ENCODE data around the gene SMO.

Gene SMO

GRCh38 chr7:129187681-129188371 lies 607 bp upstream of the SMO start:
- no peak for TF ChIP-seq CTCF (conservative IDR thresholded peaks at IDR 0.05; ENCODE audit: low read depth)
- ChIA-PET POLR2A (ENCODE audit: low non-redundant PET) (no interaction called here), CTCF (no interaction called here)
- DNase-seq (ENCODE audit: low spot score) = no peak
- H3K27ac ChIP-seq = peak overlapping the region; percentile 20; the same call in 1 of the 2 replicates

GRCh38 chr7:129188892-129189660 lies 643 bp downstream of the SMO start:
- TF ChIP-seq CTCF (conservative IDR thresholded peaks at IDR 0.05; ENCODE audit: low read depth) = no peak
- CTCF ChIA-PET = interaction anchor here (0.6 kb wide), 1 partner anchor 1643 kb away, joined by 3 read pairs; no protein-coding TSS in a partner anchor
- H3K27ac ChIP-seq = peak overlapping the region; percentile 20
- no peak for DNase-seq (ENCODE audit: low spot score)
- POLR2A ChIA-PET (ENCODE audit: low non-redundant PET) = interaction anchor here (0.6 kb wide), 1 partner anchor 17 kb away, joined by 3 read pairs; no protein-coding TSS in a partner anchor

- H3K27ac ChIP-seq = no peak overlapping the region
- no peak for TF ChIP-seq CTCF (conservative IDR thresholded peaks at IDR 0.05; ENCODE audit: low read depth)
- CTCF ChIA-PET = interaction anchor here (0.6 kb wide), 2 partner anchors 617 to 1642 kb away, joined by 3 read pairs; no protein-coding TSS in a partner anchor
Observed at GRCh38 chr7:129189661-129190310, 1.4 kb downstream of the SMO start.

GRCh38 chr7:129191272-129191671 lies 2.8 kb downstream of the SMO start:
- no peak for DNase-seq (ENCODE audit: low spot score)
- CTCF ChIA-PET = no interaction called here
- POLR2A ChIA-PET (ENCODE audit: low non-redundant PET) = no interaction called here
- TF ChIP-seq CTCF (conservative IDR thresholded peaks at IDR 0.05; ENCODE audit: low read depth) = no peak
- H3K27ac ChIP-seq = no peak overlapping the region

More at GRCh38 chr7:129189661-129190310, 1.4 kb downstream of the SMO start:
- DNase-seq (ENCODE audit: low spot score) = no peak
- POLR2A ChIA-PET (ENCODE audit: low non-redundant PET) = no interaction called here

GRCh38 chr7:129193892-129194291 lies 5.5 kb downstream of the SMO start:
- no peak overlapping the region for H3K27ac ChIP-seq
- POLR2A ChIA-PET (ENCODE audit: low non-redundant PET) = no interaction called here
- CTCF ChIA-PET = no interaction called here
- no peak for DNase-seq (ENCODE audit: low spot score)
- TF ChIP-seq CTCF (conservative IDR thresholded peaks at IDR 0.05; ENCODE audit: low read depth) = no peak

- POLR2A ChIA-PET (ENCODE audit: low non-redundant PET) = no interaction called here
Observed at GRCh38 chr7:129197771-129198170, 9.3 kb downstream of the SMO start.

More at GRCh38 chr7:129197771-129198170, 9.3 kb downstream of the SMO start:
- no peak for DNase-seq (ENCODE audit: low spot score)
- CTCF ChIA-PET = interaction anchor here (0.7 kb wide), 1 partner anchor 400 kb away, joined by 4 read pairs; no protein-coding TSS in a partner anchor
- no peak for TF ChIP-seq CTCF (conservative IDR thresholded peaks at IDR 0.05; ENCODE audit: low read depth)
- H3K27ac ChIP-seq = no peak overlapping the region
